HG03280 (cell line): ENCODE measurements around the gene OR4S2.

ENCODE experiments used
- ATAC-seq: cut with Tn5 transposase; IDR thresholded peaks from one replicate; pipeline ENCODE4 v1.9.1; 2021; ENCODE audit warnings: mild to moderate bottlenecking, moderate library complexity; ENCODE audit not compliant: unreplicated experiment

The OR4S2 gene

GRCh38 chr11:55648027-55648426 lies at the start of gene OR4S2:
Gene OR4S2, plus strand, starts transcription at chr11:55648327. Its CDS starts 2,577 bp downstream, at chr11:55650904.
- ATAC-seq, result no peak

- no peak for ATAC-seq
These were observed 40.6 kb upstream of the OR4S2 start, which contains the start of gene OR4C11 for GRCh38 chr11:55607545-55607944. Gene OR4C11, minus strand, starts transcription at chr11:55607645. Its CDS starts 3,272 bp downstream, at chr11:55604373.

GRCh38 chr11:55624531-55624930 lies 23.6 kb upstream of the OR4S2 start:
- ATAC-seq, result no peak

GRCh38 chr11:55634813-55635212 lies 13.3 kb upstream of the OR4S2 start, which contains the start of gene OR4P4:
Gene OR4P4, plus strand, starts transcription at chr11:55635113.
- ATAC-seq, result no peak

- no peak for ATAC-seq
These were observed 4.4 kb downstream of the OR4S2 start for GRCh38 chr11:55652560-55652959.

GRCh38 chr11:55655096-55655495 lies 7.0 kb downstream of the OR4S2 start:
- ATAC-seq, result no peak

GRCh38 chr11:55658031-55658573 lies 10.0 kb downstream of the OR4S2 start:
- peak; percentile 95 for ATAC-seq

- peak; percentile 38 for ATAC-seq
These were observed 10.5 kb downstream of the OR4S2 start for GRCh38 chr11:55658608-55659007.

GRCh38 chr11:55661901-55662300 lies 13.8 kb downstream of the OR4S2 start, which contains the start of gene OR4C6:
Gene OR4C6, plus strand, starts transcription at chr11:55662201. Its CDS starts 2,966 bp downstream, at chr11:55665167.
- ATAC-seq, result no peak

- no peak for ATAC-seq
These were observed 21.2 kb downstream of the OR4S2 start for GRCh38 chr11:55669376-55669775.

- no peak for ATAC-seq
These were observed 25.7 kb downstream of the OR4S2 start for GRCh38 chr11:55673860-55674259.

GRCh38 chr11:55697817-55698216 lies 49.7 kb downstream of the OR4S2 start:
- peak; percentile 58 for ATAC-seq

GRCh38 chr11:55701429-55701828 lies 53.3 kb downstream of the OR4S2 start:
- no peak for ATAC-seq
